PFSK-1 (cell line): ENCODE results near the gene IRF7.

Experiments used
- FOXP2 ChIP-seq: optimal IDR thresholded peaks from 2 replicates; pipeline ENCODE3; 2011; ENCODE audit warnings: borderline replicate concordance, control low read depth, inconsistent platforms; ENCODE audit not compliant: insufficient read depth; ENCODE audit errors: extremely low read length, extremely low read depth
- POLR2AphosphoS5 ChIP-seq: IDR thresholded peaks from 2 replicates; pipeline ENCODE4 v1.6.1; 2012; ENCODE audit warnings: low read depth, mild to moderate bottlenecking, control low read depth, low read length, moderate library complexity
- REST ChIP-seq, 2 experiments: IDR thresholded peaks; 2 replicates each; pipeline versions ENCODE4 v1.6.1 to v1.8.0; 2011 to 2012; ENCODE audit warnings: low read depth in 2 of 2, low read length in 2 of 2, control low read depth in 1 of 2, inconsistent platforms in 1 of 2, mild to moderate bottlenecking in 1 of 2, moderate library complexity in 1 of 2; ENCODE audit not compliant: insufficient read depth in 1 of 2
- SIN3A ChIP-seq: IDR thresholded peaks from 2 replicates; pipeline ENCODE4 v1.6.1; 2012; ENCODE audit warnings: mild to moderate bottlenecking, low read length, moderate library complexity, borderline replicate concordance; ENCODE audit not compliant: insufficient read depth
- TAF1 ChIP-seq: IDR thresholded peaks from 2 replicates; pipeline ENCODE4 v1.6.1; 2012; ENCODE audit warnings: low read length, control low read depth, borderline replicate concordance; ENCODE audit not compliant: insufficient read depth

The IRF7 gene

GRCh38 chr11:596374-596773 lies 19.4 kb downstream of the IRF7 start:
- no peak for TF ChIP-seq REST (IDR thresholded peaks at IDR 0.05; ENCODE audit: insufficient read depth in 1 of 2, low read depth in 2 of 2, low read length in 2 of 2)
- TF ChIP-seq TAF1: no peak

- TF ChIP-seq SIN3A: no peak
- no peak for TF ChIP-seq REST (IDR thresholded peaks at IDR 0.05; ENCODE audit: insufficient read depth in 1 of 2, low read depth in 2 of 2, low read length in 2 of 2)
- no peak for TF ChIP-seq POLR2AphosphoS5
- no peak for TF ChIP-seq FOXP2
- TF ChIP-seq TAF1: no peak
These were observed 20.4 kb downstream of the IRF7 start for GRCh38 chr11:595400-595799.

DNA sequence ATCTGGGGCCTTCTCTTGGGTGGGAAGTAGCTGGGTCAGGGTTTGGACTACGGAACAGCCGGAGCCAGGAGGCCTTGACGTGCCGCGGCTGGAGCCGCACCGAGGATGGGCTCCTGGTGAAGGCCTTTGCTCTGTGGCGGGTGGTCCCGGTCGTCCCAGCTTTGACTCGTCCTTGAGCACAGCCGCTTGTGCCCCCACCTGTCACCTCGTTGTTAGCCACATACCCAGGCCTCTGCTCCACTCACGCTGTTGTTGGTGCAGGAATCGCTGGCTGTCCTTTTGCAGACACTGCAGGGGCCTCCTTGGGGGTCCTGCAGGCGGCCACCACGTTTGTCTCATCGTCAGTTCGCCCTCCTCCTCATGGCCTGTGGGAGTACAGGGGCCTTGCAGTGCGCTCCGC lies 22.4 kb downstream of the IRF7 start:
- no peak for TF ChIP-seq SIN3A
- no peak for TF ChIP-seq FOXP2

DNA sequence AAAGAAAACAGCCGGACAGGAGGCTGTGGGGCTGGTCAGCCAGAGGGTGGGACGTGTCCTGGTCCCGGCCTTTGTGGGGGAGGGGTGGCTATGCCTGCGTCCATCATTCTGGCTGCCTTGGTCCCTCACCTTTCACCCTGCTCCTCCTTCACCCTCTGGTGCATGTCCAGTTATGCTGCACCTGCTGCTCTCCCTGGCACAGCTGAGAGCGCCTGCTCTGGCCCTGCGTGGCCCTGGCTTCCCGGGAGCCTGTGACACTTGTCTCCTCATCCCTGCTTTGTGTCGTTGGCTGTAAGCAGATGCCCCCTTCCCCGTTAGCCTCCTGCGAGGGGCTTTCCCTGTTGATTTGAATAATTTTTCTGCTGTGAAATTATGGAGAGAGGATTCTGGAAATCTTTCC lies 22.8 kb downstream of the IRF7 start:
- no peak for TF ChIP-seq TAF1

GRCh38 chr11:592501-592900 lies 23.2 kb downstream of the IRF7 start:
- TF ChIP-seq TAF1 (no peak), POLR2AphosphoS5 (no peak), FOXP2 (no peak), REST (IDR thresholded peaks at IDR 0.05; ENCODE audit: insufficient read depth in 1 of 2, low read depth in 2 of 2, low read length in 2 of 2) (no peak), SIN3A (no peak)

- TF ChIP-seq POLR2AphosphoS5: no peak
- TF ChIP-seq FOXP2: no peak
- no peak for TF ChIP-seq REST (IDR thresholded peaks at IDR 0.05; ENCODE audit: insufficient read depth in 1 of 2, low read depth in 2 of 2, low read length in 2 of 2)
- no peak for TF ChIP-seq TAF1
- no peak for TF ChIP-seq SIN3A
These were observed 24.8 kb downstream of the IRF7 start for GRCh38 chr11:590997-591396.
